GM18507 (cell line): Measurements from ENCODE around the gene ZFYVE19.
A peak's percentile ranks its signal among the peaks of the same experiment; 100 is the strongest.

Experiments
- DNase-seq: peaks from one replicate; pipeline ENCODE4 v3.0.0; 2011; ENCODE audit warnings: low read depth; ENCODE audit not compliant: insufficient read length; ENCODE audit errors: extremely low spot score
- FAIRE-seq: peaks from 2 replicates; lab custom pipeline; 2011; peaks lifted over from hg19 to GRCh38; lab: Jason Lieb, UNC

Gene ZFYVE19

GRCh38 chr15:40807028-40807887, at the start of gene ZFYVE19, which contains the start of gene DNAJC17:
Gene ZFYVE19 (plus strand): TSS chr15:40807089. CDS start chr15:40807590, 501 bp downstream.
Gene DNAJC17 (minus strand): TSS chr15:40807473. CDS start chr15:40807446, 27 bp downstream.
- peak; percentile 98 for FAIRE-seq
- DNase-seq: peak; percentile 78

DNA sequence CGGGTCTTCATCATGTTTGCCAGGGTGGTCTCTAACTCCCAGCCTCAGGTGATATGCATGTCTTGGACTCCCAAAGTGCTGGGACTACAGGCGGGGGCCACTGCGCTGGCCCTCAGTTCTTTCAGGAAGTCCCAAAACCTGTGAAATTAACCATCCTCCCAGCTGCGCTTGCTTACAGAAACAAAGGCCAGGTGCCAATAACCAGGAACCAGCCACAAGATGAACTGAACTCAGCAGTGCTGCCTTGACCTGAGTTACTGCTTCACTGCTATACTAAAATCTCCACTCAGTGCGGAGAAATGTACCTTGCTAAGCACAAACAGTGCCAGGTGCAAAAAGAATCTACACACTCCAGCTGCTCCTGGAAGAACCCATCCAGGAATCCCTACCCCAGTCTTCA, 46.9 kb upstream of the ZFYVE19 start:
- FAIRE-seq: no peak
- DNase-seq: no peak

GRCh38 chr15:40762919-40763800, 43.7 kb upstream of the ZFYVE19 start:
- DNase-seq (peak; percentile 33), FAIRE-seq (no peak)

DNA sequence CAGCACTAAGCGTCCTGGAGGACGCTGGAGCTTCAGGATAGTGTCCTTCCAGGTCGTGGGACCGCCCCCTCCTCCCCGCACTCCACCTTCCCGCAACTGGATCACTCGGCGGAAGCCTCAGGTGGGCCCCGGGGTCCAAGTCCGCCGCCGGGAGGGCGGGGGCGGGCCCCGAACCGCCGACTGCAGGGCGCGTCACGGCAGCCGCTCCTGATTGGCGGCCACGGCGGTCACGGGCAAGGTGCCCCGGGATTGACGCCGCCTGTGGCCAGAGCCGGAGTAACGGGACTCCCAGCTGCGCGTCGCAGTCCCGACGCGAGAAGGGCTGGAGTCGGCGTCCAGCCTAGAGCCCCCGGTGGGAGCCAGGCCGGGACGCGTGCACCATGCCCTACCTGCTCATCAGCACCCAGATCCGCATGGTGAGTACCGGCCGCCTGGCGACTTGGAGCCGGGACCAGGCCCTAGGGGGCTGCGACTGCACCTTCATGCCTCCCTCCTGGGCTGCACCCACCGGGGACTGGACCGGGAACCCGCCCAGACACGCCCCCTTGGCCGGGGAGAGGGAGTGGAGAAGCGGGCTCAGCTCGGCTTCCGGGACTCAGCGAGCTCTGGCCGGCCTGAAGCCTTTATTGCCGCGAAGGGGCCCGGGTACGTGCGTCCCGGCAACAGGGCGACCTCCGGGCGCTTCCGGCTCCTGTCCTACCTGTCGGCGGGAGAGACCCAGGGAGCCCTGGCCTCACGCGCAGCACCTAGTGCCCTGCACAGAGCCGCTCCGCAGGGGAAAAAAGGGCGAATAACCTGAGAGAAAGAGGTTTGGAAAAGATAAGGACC, 42.9 kb upstream of the ZFYVE19 start, which contains the start of gene GCHFR:
TSS of gene GCHFR (plus strand) at position 268 of the 828 bp plus-strand sequence. CDS start at position 381, 113 bp downstream.
- DNase-seq: peak; percentile 65
- FAIRE-seq: peak; percentile 44

- no peak for DNase-seq
- no peak for FAIRE-seq
These were observed 42.2 kb upstream of the ZFYVE19 start for GRCh38 chr15:40764629-40765103.

GRCh38 chr15:40766194-40766815, 40.6 kb upstream of the ZFYVE19 start:
- FAIRE-seq: no peak

GRCh38 chr15:40766906-40767837, 39.7 kb upstream of the ZFYVE19 start:
- no peak for DNase-seq
- no peak for FAIRE-seq

More at GRCh38 chr15:40766194-40766815, 40.6 kb upstream of the ZFYVE19 start:
- DNase-seq: no peak

DNA sequence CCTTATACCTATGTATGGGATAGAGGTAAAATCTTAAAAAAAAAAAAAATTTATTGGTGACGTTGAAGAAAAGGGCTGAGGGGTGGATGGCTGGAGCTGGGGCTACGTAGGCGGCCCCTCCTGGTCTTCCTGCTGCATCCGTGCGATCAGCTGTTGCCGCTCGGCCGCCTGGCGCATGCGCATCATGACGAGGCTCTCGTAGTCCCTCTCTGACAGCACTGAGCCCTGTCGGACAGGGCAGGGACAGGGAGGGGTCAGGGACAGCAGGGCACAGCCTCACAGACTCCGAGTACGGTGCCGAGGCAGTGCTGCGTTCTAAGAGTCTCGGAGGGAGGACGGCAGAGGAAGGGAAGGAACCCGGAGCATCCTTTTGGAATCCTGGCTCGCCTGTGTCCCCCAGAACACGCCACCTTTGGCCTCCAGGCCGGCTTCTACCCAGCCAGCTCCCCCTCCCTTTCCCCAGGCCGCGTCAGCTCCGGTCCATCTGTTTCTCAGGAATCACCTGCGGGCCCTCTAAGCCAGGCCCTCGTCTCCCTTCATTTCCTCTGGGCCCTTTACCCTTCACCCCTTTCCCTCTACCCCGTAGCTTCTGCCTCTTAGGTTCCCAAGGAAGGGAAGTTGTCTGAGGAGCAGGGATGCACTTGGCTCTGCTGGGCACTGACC, 38.9 kb upstream of the ZFYVE19 start:
- DNase-seq: no peak
- FAIRE-seq: no peak

DNA sequence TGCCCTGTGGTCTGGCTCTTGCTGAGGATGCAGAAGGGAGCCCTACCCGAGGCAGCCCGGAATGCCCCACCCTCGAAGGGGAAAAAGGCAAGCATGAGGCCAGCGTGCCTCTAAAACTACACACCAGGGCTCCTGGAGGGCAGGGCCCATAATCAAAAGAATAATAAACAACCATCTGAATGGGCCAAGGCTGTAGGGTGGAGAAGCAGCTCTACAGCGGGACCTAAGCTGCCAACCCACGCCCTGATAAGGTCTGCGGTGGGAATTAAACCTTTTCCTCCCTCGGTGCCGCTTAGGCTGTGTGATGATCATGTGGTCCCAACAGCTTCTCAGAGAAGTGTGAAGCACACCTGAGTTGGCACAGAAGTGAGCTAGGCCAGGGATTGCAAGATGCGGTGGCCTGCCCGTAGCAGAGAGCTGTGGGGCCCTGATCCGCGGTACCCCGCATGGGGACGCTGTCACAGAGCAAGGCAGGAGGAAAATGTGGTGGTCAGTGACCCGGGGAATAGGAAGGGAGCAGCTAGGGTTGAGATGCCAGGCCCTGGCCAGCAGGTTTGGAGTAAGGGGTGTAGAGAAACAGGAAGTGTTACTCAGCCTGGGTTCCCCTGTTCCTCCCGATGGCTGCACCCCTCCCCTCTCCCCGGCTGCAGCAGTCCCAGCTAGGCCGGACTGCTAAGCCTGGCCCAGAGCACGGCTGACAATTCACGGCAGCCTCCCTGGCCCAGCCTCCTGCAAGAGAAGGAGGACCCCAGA, 38.2 kb upstream of the ZFYVE19 start:
- FAIRE-seq: no peak
- no peak for DNase-seq

DNA sequence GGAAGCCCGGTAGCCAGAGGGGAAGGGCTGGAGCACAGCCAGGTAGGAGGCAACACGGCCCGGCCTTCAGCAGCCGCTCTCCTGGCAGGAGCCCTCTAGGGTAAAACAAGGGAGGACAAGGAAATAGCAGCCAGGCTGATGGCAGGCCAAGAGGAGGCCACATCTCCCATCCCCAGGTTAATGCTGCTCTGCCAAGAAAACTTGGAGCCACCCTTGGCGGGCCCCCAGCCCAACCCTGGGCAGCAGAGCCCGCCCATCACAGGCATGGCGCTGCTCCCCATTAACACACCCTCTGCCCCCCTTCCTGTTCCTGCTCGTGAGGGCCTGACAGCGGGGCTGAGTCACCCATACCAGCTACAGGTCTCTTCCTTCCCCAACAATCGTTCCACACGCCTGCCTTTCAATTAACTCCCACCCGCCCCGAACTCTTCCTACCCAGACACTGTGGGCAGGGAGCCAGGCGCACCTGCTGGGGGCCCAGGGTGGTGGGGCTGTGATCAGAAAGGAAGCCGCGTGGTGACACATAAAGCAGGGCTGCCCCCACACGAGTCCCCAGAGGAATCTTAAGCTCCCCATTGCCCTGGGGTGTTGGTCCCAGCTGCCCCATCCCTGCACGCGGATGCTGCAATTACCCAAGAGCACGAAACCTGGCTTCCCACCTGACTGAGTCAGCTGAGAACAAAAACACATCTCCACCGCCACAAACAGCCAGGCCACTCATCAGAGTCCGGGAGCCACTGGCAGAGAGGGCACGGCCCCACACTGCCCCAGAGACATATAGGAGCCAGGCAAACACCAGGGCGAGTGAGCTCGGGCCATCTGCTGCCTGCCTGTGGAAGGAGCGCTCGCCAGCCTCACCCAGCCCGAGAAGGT, 37.4 kb upstream of the ZFYVE19 start, which contains the start of gene C15orf62:
TSS of gene C15orf62 (plus strand) at position 707 of the 873 bp plus-strand sequence. CDS start 516 bp downstream, outside the sequence.
- FAIRE-seq: peak; percentile 59

GRCh38 chr15:40770147-40770721, 36.7 kb upstream of the ZFYVE19 start:
- FAIRE-seq (no peak), DNase-seq (no peak)

More for the DNA sequence above, 37.4 kb upstream of the ZFYVE19 start, which contains the start of gene C15orf62:
- peak; percentile 25 for DNase-seq

- DNase-seq (no peak), FAIRE-seq (no peak)
These were observed 35.6 kb upstream of the ZFYVE19 start for GRCh38 chr15:40771242-40771641.

DNA sequence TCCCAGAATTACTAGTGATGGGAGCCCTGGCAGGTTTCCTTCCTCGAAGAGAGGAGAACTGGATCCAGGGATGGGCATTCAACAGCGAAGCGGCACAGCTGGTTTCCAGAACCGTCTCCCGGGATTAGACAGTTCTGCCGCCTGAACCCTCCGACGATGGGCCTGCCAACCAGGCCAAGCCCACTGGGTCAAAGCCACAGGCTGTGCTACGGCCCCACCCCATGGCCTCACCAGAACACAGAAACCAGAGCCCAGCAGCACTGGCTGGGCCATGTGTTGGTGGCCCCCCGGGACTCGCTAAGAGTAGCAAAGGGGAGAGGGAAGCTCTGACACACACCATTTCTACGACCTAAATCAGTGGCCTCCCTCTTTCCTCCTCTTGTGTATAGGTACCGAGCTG, 34.9 kb upstream of the ZFYVE19 start:
- FAIRE-seq (no peak), DNase-seq (no peak)

DNA sequence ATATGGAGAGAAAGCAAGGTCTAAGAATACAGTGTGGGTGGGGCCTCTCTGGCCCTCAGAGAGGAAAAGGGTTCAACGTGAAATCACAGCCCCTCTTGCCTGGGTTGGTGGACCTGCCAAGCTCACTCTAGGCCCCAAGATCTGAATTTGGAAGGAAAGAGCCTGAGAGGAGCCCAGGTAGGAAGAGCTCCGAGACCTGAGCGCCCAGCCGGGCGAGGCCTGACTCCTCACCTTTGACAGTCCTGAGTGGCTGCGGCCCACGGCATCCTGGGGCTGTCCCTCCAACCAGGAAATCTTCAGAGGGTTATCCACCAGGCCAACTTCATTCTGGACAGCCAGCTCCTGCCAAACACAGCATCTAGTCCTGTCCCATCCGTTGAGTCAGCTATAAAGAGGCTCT, 33.4 kb upstream of the ZFYVE19 start:
- DNase-seq: no peak
- FAIRE-seq: no peak

DNA sequence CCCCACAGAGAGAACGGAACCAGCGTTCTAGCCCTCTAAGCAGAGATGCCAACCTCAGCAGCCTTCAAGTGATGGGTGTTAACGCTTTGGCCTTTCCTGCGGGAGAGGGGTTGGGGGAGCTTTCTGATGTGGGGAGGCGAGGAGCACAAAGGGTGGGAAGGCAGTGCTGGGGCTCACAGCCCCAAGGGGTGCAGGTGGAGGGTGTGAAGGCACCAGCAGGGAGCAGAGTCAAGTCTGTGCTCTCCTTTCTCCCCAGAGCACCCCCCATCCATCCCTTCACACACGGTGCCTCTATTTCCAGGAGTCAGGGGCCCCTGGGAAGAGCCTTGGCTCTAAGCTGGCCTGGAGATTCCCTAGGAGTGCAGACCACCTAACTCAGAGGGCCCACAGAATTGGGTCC, 33.0 kb upstream of the ZFYVE19 start:
- no peak for FAIRE-seq
- no peak for DNase-seq
